HG03520 (cell line): ENCODE results near the gene ALG12.

Source experiments
- ATAC-seq: cut with Tn5 transposase; IDR thresholded peaks from one replicate; pipeline ENCODE4 v1.9.1; 2021; ENCODE audit warnings: mild to moderate bottlenecking, moderate library complexity; ENCODE audit not compliant: unreplicated experiment

The ALG12 gene

GRCh38 chr22:49913446-49913845, 4.8 kb downstream of the ALG12 start:
- no peak for ATAC-seq

- ATAC-seq, result no peak
These were observed 5.2 kb downstream of the ALG12 start for GRCh38 chr22:49913026-49913425.

- no peak for ATAC-seq
These were observed 6.2 kb downstream of the ALG12 start for GRCh38 chr22:49911881-49912625.

- no peak for ATAC-seq
These were observed 7.7 kb downstream of the ALG12 start for GRCh38 chr22:49910229-49911155.

GRCh38 chr22:49909476-49910205, 8.6 kb downstream of the ALG12 start:
- no peak for ATAC-seq

GRCh38 chr22:49907807-49908206, 10.4 kb downstream of the ALG12 start:
- ATAC-seq, result no peak

GRCh38 chr22:49906799-49907290, 11.4 kb downstream of the ALG12 start:
- ATAC-seq, result no peak

GRCh38 chr22:49906071-49906798, 12.0 kb downstream of the ALG12 start:
- no peak for ATAC-seq

- ATAC-seq, result no peak
These were observed 12.8 kb downstream of the ALG12 start for GRCh38 chr22:49905465-49905864.

GRCh38 chr22:49904040-49904369, 14.2 kb downstream of the ALG12 start:
- no peak for ATAC-seq

- no peak for ATAC-seq
These were observed 14.8 kb downstream of the ALG12 start for GRCh38 chr22:49903322-49904039.

GRCh38 chr22:49901457-49901856, 16.8 kb downstream of the ALG12 start:
- no peak for ATAC-seq

- no peak for ATAC-seq
These were observed 17.6 kb downstream of the ALG12 start for GRCh38 chr22:49900441-49901230.

GRCh38 chr22:49899530-49899929, 18.7 kb downstream of the ALG12 start:
- no peak for ATAC-seq

- ATAC-seq, result no peak
These were observed 21.1 kb downstream of the ALG12 start for GRCh38 chr22:49897015-49897684.

- ATAC-seq, result no peak
These were observed 22.0 kb downstream of the ALG12 start for GRCh38 chr22:49896201-49896600.

GRCh38 chr22:49894322-49895054, 23.8 kb downstream of the ALG12 start:
- no peak for ATAC-seq

GRCh38 chr22:49893025-49893424, 25.2 kb downstream of the ALG12 start:
- no peak for ATAC-seq
